A673 (cell line): ENCODE measurements around the gene IGFALS. TPM values are rescaled to one million over a fixed set of nuclear protein-coding genes. Genes with fewer than 3 reads are reported as not detected.

Experiments
- BruUV-seq: library from RNA; stranded (reverse); fragments of 400-500 nt; replicated peaks from 2 replicates; lab custom pipeline; 2021; lab: Mats Ljungman, UMichigan
- CTCF ChIA-PET: fragments of 300-600 bp; sonication (Branson Sonifier 250); formaldehyde crosslinking; loops from one replicate; lab custom pipeline; 2022; ENCODE audit warnings: antibody characterized with exemption; lab: Charles Lee
- POLR2A ChIA-PET: fragments of 300-600 bp; sonication (Branson Sonifier 250); formaldehyde crosslinking; loops from one replicate; lab custom pipeline; 2022; ENCODE audit warnings: antibody characterized with exemption; ENCODE audit not compliant: low non-redundant PET; lab: Charles Lee
- DNase-seq: peaks from one replicate; pipeline ENCODE4 v3.0.0-alpha.2; 2015; ENCODE audit warnings: low spot score
- H3K27ac ChIP-seq: fragments of 200-600 bp; sonication (generic); 2 replicates; pipeline ENCODE4 v1.5.1; 2016; ENCODE audit warnings: mixed run types, low read depth, mild to moderate bottlenecking, mixed read lengths, antibody characterized with exemption, low read length; ENCODE audit not compliant: poor library complexity, severe bottlenecking
- H3K27me3 ChIP-seq: fragments of 200-600 bp; sonication (generic); replicated peaks from 2 replicates; pipeline ENCODE4 v1.6.1; 2017; ENCODE audit warnings: mixed run types, low read depth, mild to moderate bottlenecking, mixed read lengths, antibody characterized with exemption, low read length; ENCODE audit not compliant: insufficient read depth, poor library complexity
- H3K36me3 ChIP-seq: fragments of 200-600 bp; sonication (generic); 2 replicates; pipeline ENCODE4 v1.6.1; 2016; ENCODE audit warnings: mixed run types, mild to moderate bottlenecking, mixed read lengths, antibody characterized with exemption, low read length; ENCODE audit not compliant: insufficient read depth, poor library complexity, severe bottlenecking
- H3K4me1 ChIP-seq: fragments of 200-600 bp; sonication (generic); 2 replicates; pipeline ENCODE4 v1.6.1; 2017; ENCODE audit warnings: mixed run types, mild to moderate bottlenecking, mixed read lengths, antibody characterized with exemption, low read length; ENCODE audit not compliant: insufficient read depth, poor library complexity, severe bottlenecking
- H3K4me3 ChIP-seq: fragments of 200-600 bp; sonication (generic); 2 replicates; pipeline ENCODE4 v1.5.1; 2016; ENCODE audit warnings: low read depth, mixed run types, mild to moderate bottlenecking, mixed read lengths, low read length; ENCODE audit not compliant: poor library complexity, severe bottlenecking
- H3K9me3 ChIP-seq: fragments of 200-600 bp; sonication (generic); 2 replicates; pipeline ENCODE4 v1.6.1; 2016; ENCODE audit warnings: mixed run types, low read depth, mild to moderate bottlenecking, mixed read lengths, antibody characterized with exemption, low read length; ENCODE audit not compliant: poor library complexity, severe bottlenecking
- CTCF ChIP-seq: fragments of 300-800, 200-600 bp; sonication (generic); conservative IDR thresholded peaks from 2 replicates; pipeline ENCODE4 v1.5.1; 2017; ENCODE audit warnings: low read depth, mild to moderate bottlenecking, antibody characterized with exemption, low read length, moderate library complexity, mixed read lengths
- EZH2 ChIP-seq: fragments of 200-600 bp; sonication (generic); IDR thresholded peaks from 2 replicates; pipeline ENCODE4 v1.6.1; 2017; ENCODE audit warnings: borderline replicate concordance, low read depth, mild to moderate bottlenecking, mixed read lengths, antibody characterized with exemption, low read length; ENCODE audit not compliant: poor library complexity, severe bottlenecking
- intact Hi-C: fragments of 100-400 bp; cut with micrococcal nuclease; formaldehyde crosslinking; loops from one replicate; pipeline ENCODE4 v1.10.0; 2022; ENCODE audit not compliant: unreplicated experiment
- total RNA-seq: library from RNA; stranded (reverse); gene quantifications from 2 replicates; pipeline ENCODE4 v1.2.3, GENCODE V29; 2021

IGFALS gene
- total RNA-seq, 1 experiment from 2014 or later = not detected

DNA sequence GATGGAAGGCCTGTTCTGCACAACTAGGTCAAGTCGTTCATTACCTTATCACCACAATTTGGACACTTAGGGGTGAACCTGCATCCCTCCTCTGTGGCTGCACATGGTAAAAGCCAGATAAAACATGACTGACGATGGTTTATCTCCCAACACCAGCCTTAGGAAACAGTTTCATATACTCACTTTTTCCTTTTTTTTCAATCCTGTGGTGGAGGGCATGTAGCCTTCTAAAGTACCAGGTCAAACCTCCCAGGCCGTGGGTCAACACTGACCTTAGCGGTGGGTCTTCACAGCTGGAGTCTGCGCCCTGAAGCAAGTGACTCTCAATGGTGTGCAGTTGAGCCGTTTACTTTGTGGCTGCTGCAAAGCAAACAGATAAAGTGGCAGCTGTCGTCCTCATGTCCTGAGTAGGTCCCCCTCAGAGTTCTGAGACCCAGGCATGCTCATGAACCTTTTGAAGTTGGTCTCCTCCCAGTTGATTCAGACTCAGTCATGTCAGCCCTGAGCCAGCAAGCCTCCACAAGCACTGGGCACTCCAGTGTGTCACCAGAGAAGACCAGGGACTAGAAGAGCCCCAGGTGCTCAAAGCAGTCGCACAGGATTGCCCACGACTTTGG, 39.4 kb upstream of the IGFALS start:
- TF ChIP-seq CTCF = no peak
- no peak for TF ChIP-seq EZH2
- ChIA-PET CTCF (no interaction called here), POLR2A (no interaction called here)
- BruUV-seq = no TSS peak
- intact Hi-C loops = no loop called here
- no peaks in the 10 kb centered on the region for H3K27me3 ChIP-seq
- no peak for DNase-seq
- H3K4me3 ChIP-seq = no peak overlapping the region
- H3K9me3 ChIP-seq = no peaks in the 10 kb centered on the region
- H3K4me1 ChIP-seq = peaks cover 12% of the 10 kb centered on the region
- H3K36me3 ChIP-seq = no peaks in the 10 kb centered on the region
- H3K27ac ChIP-seq = no peak overlapping the region

DNA sequence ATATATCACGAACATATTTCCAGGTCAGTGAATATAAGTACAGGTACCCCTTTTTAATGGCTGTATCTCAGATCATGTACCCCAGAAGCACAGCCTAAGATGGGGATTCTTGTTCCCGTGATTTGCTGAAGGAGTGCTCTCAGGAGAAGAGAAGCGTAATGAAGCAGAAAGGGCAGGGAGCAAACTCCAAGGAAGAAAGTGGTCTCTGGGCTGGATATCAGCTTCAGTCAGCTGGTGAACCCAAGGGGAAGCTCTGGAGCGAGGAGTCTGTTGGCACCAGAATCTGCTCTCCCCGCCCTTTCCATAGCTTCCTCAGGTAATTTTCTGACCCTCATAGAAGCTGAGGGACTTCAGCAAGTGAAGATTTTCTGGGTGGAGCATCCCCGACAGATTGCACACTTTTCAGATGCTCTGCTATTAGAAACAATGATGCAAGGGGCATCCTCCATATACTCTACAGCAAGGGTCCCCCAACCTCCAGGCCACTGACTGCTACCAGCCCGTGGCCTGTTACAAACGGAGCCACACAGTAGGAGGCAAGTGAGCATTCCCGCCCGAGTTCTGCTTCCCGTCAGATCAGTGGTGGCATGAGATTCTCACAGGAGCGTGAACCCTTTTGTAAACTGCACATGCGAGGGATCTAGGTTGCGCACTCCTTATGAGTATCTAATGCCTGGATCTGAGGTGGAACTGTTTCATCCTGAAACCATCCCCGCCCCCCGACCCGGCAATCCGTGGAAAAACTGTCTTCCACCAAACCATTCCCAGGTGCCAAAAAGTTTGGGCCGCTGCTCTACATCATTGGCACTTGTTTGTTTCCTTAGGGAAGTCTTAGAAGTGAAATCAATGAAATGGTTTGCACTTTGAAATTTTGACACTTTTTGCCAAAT, 37.9 kb upstream of the IGFALS start:
- Histone ChIP-seq H3K27ac (no peak overlapping the region), H3K36me3 (no peaks in the 10 kb centered on the region), H3K27me3 (no peaks in the 10 kb centered on the region), H3K9me3 (no peaks in the 10 kb centered on the region), H3K4me1 (peaks cover 12% of the 10 kb centered on the region), H3K4me3 (no peak overlapping the region)
- TF ChIP-seq CTCF = no peak
- TF ChIP-seq EZH2 = no peak
- intact Hi-C loops = no loop called here
- DNase-seq = no peak
- BruUV-seq = no TSS peak
- POLR2A ChIA-PET = no interaction called here
- CTCF ChIA-PET = no interaction called here

DNA sequence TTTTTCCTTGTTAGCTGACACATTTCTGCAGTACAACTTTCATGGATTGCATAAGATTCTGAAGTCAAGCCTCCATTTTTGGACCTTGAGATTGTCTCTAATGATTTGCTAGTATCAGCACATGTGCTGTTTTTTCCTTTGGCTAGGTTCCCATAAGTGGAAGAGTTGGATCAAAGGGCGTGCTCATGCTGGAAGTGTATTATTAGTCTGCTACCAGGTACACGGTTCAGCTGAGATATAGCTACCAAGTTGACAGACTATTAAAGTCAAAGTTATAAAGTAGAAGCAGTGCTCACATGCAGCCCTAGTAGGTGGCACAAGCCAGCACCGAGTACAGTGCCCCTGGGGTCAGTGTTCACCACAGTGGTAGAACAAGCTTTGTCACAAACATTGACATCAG, 36.7 kb upstream of the IGFALS start:
- intact Hi-C loops = no loop called here
- H3K27me3 ChIP-seq = no peaks in the 10 kb centered on the region
- peaks cover 12% of the 10 kb centered on the region for H3K4me1 ChIP-seq
- no peak overlapping the region for H3K27ac ChIP-seq
- no TSS peak for BruUV-seq
- no peak for DNase-seq
- POLR2A ChIA-PET = no interaction called here
- TF ChIP-seq CTCF (no peak), EZH2 (no peak)
- no peaks in the 10 kb centered on the region for H3K9me3 ChIP-seq
- CTCF ChIA-PET = no interaction called here
- H3K36me3 ChIP-seq = no peaks in the 10 kb centered on the region
- H3K4me3 ChIP-seq = no peak overlapping the region
